Measurements from ENCODE around the gene ICAM4. TPM values are rescaled to one million over a fixed set of nuclear protein-coding genes. Genes with fewer than 3 reads are reported as not detected.
"Not testable (repeated sequence)": the region's sequence is repeated elsewhere in the genome, so short reads cannot be mapped to it uniquely, and the experiment has no call there.

Gene ICAM4
- polyA plus RNA-seq, 3 donors, result 5.5 to 17.3 (median 11.2) TPM

- no peaks in the 10 kb centered on the region for H3K27me3 ChIP-seq (ENCODE audit: control insufficient read depth in 2 of 2, insufficient read depth in 2 of 2, low read length in 2 of 2)
- no peak overlapping the region for H3K4me3 Mint-ChIP-seq
- 92% methylated on average over 14 of the region's 26 CpGs for WGBS (ENCODE audit: insufficient coverage)
- no peaks in the 10 kb centered on the region for H3K9me3 Mint-ChIP-seq
- H3K9me3 ChIP-seq (replicated peaks in 1 of 2; ENCODE audit: control insufficient read depth in 1 of 2, insufficient read depth in 1 of 2, low read length in 2 of 2), result no peaks in the 10 kb centered on the region
- peaks cover 54 to 68% of the 10 kb centered on the region in 2 donors for H3K4me1 ChIP-seq (ENCODE audit: control insufficient read depth in 1 of 2, insufficient read depth in 2 of 2, low read length in 2 of 2)
- H3K4me3 ChIP-seq (replicated peaks in 1 of 3; ENCODE audit: low read depth in 2 of 3, low read length in 3 of 3), result no peak overlapping the region
- H3K36me3 Mint-ChIP-seq, result peaks cover 22 to 35% of the 10 kb centered on the region in 2 donors
- H2AFZ ChIP-seq (ENCODE audit: insufficient read depth, low read depth, low read length, poor library complexity, severe bottlenecking), result no peak overlapping the region
- H3K79me2 ChIP-seq (ENCODE audit: insufficient read depth, low read length), result peaks cover 86% of the 10 kb centered on the region
- peaks cover 21 to 29% of the 10 kb centered on the region in 2 donors for H3K36me3 ChIP-seq (replicated peaks in 1 of 2; ENCODE audit: control insufficient read depth in 1 of 2, insufficient read depth in 2 of 2, low read length in 2 of 2)
- peaks cover 0 to 2% (median 2%) of the 10 kb centered on the region in 3 donors for H3K27me3 Mint-ChIP-seq (ENCODE audit: low read depth in 3 of 3)
- H3K4me1 Mint-ChIP-seq, result peaks cover 56% of the 10 kb centered on the region
- intact Hi-C loops (cut with micrococcal nuclease), result no loop called here
- H4K20me1 ChIP-seq (ENCODE audit: insufficient read depth, low read length), result peaks cover 25% of the 10 kb centered on the region
- TF ChIP-seq CTCF (IDR thresholded peaks at IDR 0.05), result no peak
- H3K27ac ChIP-seq (ENCODE audit: low read depth in 1 of 2, low read length in 2 of 2), result peak overlapping the region in 1 of 2 donors; percentile 4
- H3K4me2 ChIP-seq (replicated peaks; ENCODE audit: extremely low read depth, low read length, poor library complexity, severe bottlenecking), result no peak overlapping the region
- peak overlapping the region in 3 of 7 donors; percentile 41 to 79 (median 43) for H3K27ac Mint-ChIP-seq
- DNase-seq, result no peak
- no peak overlapping the region for H3K9ac ChIP-seq (ENCODE audit: insufficient read depth, low read length, poor library complexity, severe bottlenecking)
Observed at GRCh38 chr19:10335352-10335985, 48.7 kb downstream of the ICAM4 start.

GRCh38 chr19:10336725-10337124 lies 50.0 kb downstream of the ICAM4 start:
- Mint-ChIP-seq H3K4me1 (peaks cover 58% of the 10 kb centered on the region), H3K36me3 (peaks cover 21 to 32% of the 10 kb centered on the region in 2 donors), H3K27ac (peak overlapping the region in 1 of 7 donors; percentile 41)
- intact Hi-C loops (cut with micrococcal nuclease); H2AFZ ChIP-seq (ENCODE audit: insufficient read depth, low read depth, low read length, poor library complexity, severe bottlenecking); H3K4me2 ChIP-seq (replicated peaks; ENCODE audit: extremely low read depth, low read length, poor library complexity, severe bottlenecking); H3K4me3 Mint-ChIP-seq; H3K9me3 Mint-ChIP-seq; H3K27me3 Mint-ChIP-seq (ENCODE audit: low read depth in 3 of 3); H3K27ac ChIP-seq (ENCODE audit: low read depth in 1 of 2, low read length in 2 of 2); H3K27me3 ChIP-seq (ENCODE audit: control insufficient read depth in 2 of 2, insufficient read depth in 2 of 2, low read length in 2 of 2); H3K9ac ChIP-seq (ENCODE audit: insufficient read depth, low read length, poor library complexity, severe bottlenecking); DNase-seq; H3K9me3 ChIP-seq (replicated peaks in 1 of 2; ENCODE audit: control insufficient read depth in 1 of 2, insufficient read depth in 1 of 2, low read length in 2 of 2); H3K4me3 ChIP-seq (replicated peaks in 1 of 3; ENCODE audit: low read depth in 2 of 3, low read length in 3 of 3): not testable (repeated sequence)
- peaks cover 74% of the 10 kb centered on the region for H3K79me2 ChIP-seq (ENCODE audit: insufficient read depth, low read length)
- H3K4me1 ChIP-seq (ENCODE audit: control insufficient read depth in 1 of 2, insufficient read depth in 2 of 2, low read length in 2 of 2), result peaks cover 58 to 67% of the 10 kb centered on the region in 2 donors
- WGBS (ENCODE audit: insufficient coverage), result 100% methylated on average over 6 of the region's 9 CpGs
- peaks cover 19% of the 10 kb centered on the region for H4K20me1 ChIP-seq (ENCODE audit: insufficient read depth, low read length)
- peaks cover 19 to 26% of the 10 kb centered on the region in 2 donors for H3K36me3 ChIP-seq (replicated peaks in 1 of 2; ENCODE audit: control insufficient read depth in 1 of 2, insufficient read depth in 2 of 2, low read length in 2 of 2)

Small RNA genes lying within 50 kb of the gene (small RNA-seq; reads per million reads assigned to genes)
- not detected for gene AC011511.1 (ENCODE audit: insufficient read length, low read depth)
- not detected for gene AC011511.4 (ENCODE audit: insufficient read length, low read depth)

Other genes starting within 250 kb of the ICAM4 start
- gene SHFL, start 200.6 kb upstream of the ICAM4 start, polyA plus RNA-seq, result 100 to 1,000 TPM in 1 of 3 donors, 10 to 100 TPM in 2; 12.6 to 106 (median 17.6) TPM
- 1 to 10 TPM in 1 of 3 donors, not detected in 2; 2.1 TPM for gene ANGPTL6, start 184.3 kb upstream of the ICAM4 start, polyA plus RNA-seq
- 10 to 100 TPM in 1 of 3 donors, 1 to 10 TPM in 2; 7.2 to 26.2 (median 7.6) TPM for gene PPAN, start 180.6 kb upstream of the ICAM4 start, polyA plus RNA-seq
- gene P2RY11, start 175.3 kb upstream of the ICAM4 start, polyA plus RNA-seq, result 1 to 10 TPM in 1 of 3 donors, under 1 TPM in 2; 0.50 to 10.0 (median 0.69) TPM
- 100 to 1,000 TPM; 148 to 368 (median 166) TPM for gene EIF3G, start 167.1 kb upstream of the ICAM4 start, polyA plus RNA-seq
- 10 to 100 TPM; 17.6 to 72.5 (median 19.0) TPM for gene DNMT1, start 92.0 kb upstream of the ICAM4 start, polyA plus RNA-seq
- gene S1PR2, start 55.6 kb upstream of the ICAM4 start, polyA plus RNA-seq, result 1 to 10 TPM in 1 of 3 donors, under 1 TPM in 2; 0.40 to 2.0 (median 0.55) TPM
- gene MRPL4, start 34.7 kb upstream of the ICAM4 start, polyA plus RNA-seq, result 10 to 100 TPM; 20.4 to 40.2 (median 22.7) TPM
- gene ICAM1, start 15.8 kb upstream of the ICAM4 start, polyA plus RNA-seq, result 100 to 1,000 TPM in 1 of 3 donors, 10 to 100 TPM in 2; 21.6 to 118 (median 40.8) TPM
- gene ICAM5, start 3.0 kb downstream of the ICAM4 start, polyA plus RNA-seq, result 1 to 10 TPM in 1 of 3 donors, under 1 TPM in 1, not detected in 1; 0.21 to 2.1 TPM
- 10 to 100 TPM in 1 of 3 donors, 1 to 10 TPM in 2; 3.5 to 11.7 (median 9.4) TPM for gene ZGLP1, start 22.9 kb downstream of the ICAM4 start, polyA plus RNA-seq
- gene FDX2, start 29.1 kb downstream of the ICAM4 start, polyA plus RNA-seq, result 1 to 10 TPM; 5.5 to 6.8 (median 6.7) TPM
- gene RAVER1, start 46.6 kb downstream of the ICAM4 start, polyA plus RNA-seq, result 10 to 100 TPM in 1 of 3 donors, 1 to 10 TPM in 2; 6.0 to 20.7 (median 9.0) TPM
- 100 to 1,000 TPM; 189 to 234 (median 198) TPM for gene ICAM3, start 52.7 kb downstream of the ICAM4 start, polyA plus RNA-seq
- 100 to 1,000 TPM in 2 of 3 donors, 10 to 100 TPM in 1; 82.9 to 441 (median 113) TPM for gene TYK2, start 93.6 kb downstream of the ICAM4 start, polyA plus RNA-seq
- gene CDC37, start 116.6 kb downstream of the ICAM4 start, polyA plus RNA-seq, result 100 to 1,000 TPM in 1 of 3 donors, 10 to 100 TPM in 2; 49.3 to 575 (median 54.9) TPM
- gene PDE4A, start 133.6 kb downstream of the ICAM4 start, polyA plus RNA-seq, result 10 to 100 TPM in 1 of 3 donors, 1 to 10 TPM in 2; 4.7 to 14.8 (median 5.8) TPM
- gene KEAP1, start 216.4 kb downstream of the ICAM4 start, polyA plus RNA-seq, result 10 to 100 TPM; 26.0 to 32.6 (median 26.1) TPM
- gene S1PR5, start 230.5 kb downstream of the ICAM4 start, polyA plus RNA-seq, result under 1 TPM in 2 of 3 donors, not detected in 1; 0.18 to 0.46 TPM

All from CD14-positive monocyte (primary cell).